Skeletal muscle cell (primary cell): ENCODE results near the gene CHRNB2.

Experiments used
- DNase-seq: peaks from one replicate; pipeline ENCODE4 v3.0.0-alpha.2; 2010; ENCODE audit warnings: low read depth
- H3K4me3 ChIP-seq: 2 replicates; pipeline ENCODE4 v1.5.1; 2011; ENCODE audit warnings: low read depth, mild to moderate bottlenecking, control low read depth, low read length, moderate library complexity

The CHRNB2 gene

DNA sequence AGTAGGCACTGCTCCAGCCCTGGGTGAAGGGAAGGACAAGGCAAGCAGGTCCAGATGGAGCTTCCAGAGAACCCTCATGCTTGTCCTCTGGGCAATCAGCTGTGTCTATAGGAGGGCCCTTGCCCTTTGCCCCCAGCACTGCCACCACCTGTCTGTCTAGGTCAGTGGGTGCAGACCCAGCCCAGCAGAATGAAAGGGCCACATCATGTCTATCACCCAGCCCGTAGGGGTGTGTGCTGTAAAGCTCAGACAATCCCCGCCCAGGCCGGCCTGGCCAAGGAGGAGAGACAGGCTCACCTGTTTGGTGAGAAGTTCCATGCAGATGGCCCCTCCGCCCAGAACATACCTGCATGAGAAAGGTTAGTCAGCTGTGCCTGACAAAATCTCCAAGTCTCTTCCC is 16.1 kb upstream of the CHRNB2 start:
- no peak for DNase-seq
- H3K4me3 ChIP-seq, result no peak overlapping the region

DNA sequence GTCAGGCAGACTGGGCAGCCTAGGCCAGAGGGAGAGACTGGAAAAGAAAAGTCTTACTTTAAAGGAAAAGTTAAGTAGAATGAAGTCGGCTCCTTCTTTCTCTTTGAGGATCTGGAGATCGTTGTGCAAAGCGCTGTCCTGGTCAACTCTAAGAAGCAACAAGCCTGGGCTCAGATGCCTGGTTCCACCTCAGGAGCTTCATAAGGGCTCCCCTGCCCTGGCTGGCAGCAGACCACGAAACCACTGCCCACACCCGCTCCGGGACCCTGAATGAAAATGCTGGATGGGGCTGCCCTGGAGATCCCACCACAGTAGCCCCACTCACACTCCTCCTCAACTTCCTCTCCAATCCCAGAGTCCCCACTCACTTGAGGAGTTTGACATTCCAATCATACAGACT is 15.5 kb upstream of the CHRNB2 start:
- no peak for DNase-seq
- no peak overlapping the region for H3K4me3 ChIP-seq

- H3K4me3 ChIP-seq, result no peak overlapping the region
- no peak for DNase-seq
Observed at GRCh38 chr1:154553056-154554030, 14.2 kb upstream of the CHRNB2 start.

DNA sequence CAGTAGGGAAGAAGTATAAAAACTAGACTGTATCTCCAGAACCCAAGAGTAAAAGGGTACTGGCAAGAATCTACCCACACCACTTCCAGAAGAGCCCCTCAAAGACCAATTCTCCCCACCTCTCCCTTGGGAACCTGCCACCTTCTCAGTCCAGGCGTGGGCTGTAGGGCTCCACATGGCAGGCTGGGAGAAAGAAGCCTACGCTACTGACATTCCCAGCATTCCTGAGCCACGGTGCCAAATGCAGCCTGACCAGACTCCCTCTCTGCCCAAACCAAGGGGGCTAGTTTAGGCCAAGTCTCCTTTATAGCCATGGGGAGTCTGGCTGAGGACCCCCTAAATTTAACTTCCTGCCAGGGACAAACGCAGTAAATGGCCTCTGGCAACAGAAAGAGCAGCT is 11.2 kb upstream of the CHRNB2 start:
- no peak for DNase-seq
- peak overlapping the region; percentile 85 for H3K4me3 ChIP-seq

GRCh38 chr1:154557248-154557938 is 10.2 kb upstream of the CHRNB2 start:
- peak overlapping the region; percentile 85 for H3K4me3 ChIP-seq
- DNase-seq, result no peak

DNA sequence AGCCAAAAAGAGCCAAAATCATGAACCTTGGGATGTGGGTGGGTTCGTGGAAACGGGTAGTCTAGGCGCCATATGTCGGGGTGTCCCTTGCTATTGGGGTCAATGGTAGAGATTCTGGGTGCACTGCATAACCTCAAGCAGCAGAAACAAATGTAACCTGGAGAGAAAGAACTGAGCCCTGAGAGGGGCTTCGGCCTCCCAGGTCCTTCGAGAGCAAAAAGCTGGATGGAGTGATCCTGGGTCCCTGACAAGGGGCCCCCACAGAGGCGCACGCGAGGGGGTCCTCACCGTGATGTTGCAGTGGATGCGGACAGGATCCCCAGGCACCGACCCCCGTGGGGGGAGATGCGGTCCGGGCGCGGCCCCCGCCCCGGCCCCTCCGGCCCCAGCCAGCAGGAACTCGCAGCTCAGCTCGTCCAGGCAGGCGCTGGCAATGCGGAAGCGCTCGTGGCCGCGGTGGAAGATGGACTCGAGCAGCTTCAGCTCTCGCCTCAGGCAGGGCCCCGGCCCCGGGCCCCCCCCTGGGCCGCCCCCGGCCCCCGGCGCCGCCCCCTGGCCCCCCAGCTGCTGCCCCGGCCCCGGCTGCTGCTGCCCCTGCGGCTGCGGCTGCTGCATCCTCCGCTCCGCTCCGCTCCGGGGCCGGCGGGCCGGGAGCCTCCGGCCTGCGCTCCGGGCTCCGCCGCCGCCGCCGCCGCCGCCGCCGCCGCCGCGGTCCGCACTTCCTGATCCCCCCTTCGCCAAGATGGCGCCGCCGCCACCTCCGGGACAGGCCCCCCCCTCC is 9.4 kb upstream of the CHRNB2 start, which contains the start of gene UBE2Q1:
Gene UBE2Q1, minus strand, starts transcription at position 724 of the 781 bp plus-strand sequence. Its CDS starts 109 bp downstream, at position 615.
- no peak for DNase-seq
- peak within 1 kb of the TSS; percentile 85 for H3K4me3 ChIP-seq

DNA sequence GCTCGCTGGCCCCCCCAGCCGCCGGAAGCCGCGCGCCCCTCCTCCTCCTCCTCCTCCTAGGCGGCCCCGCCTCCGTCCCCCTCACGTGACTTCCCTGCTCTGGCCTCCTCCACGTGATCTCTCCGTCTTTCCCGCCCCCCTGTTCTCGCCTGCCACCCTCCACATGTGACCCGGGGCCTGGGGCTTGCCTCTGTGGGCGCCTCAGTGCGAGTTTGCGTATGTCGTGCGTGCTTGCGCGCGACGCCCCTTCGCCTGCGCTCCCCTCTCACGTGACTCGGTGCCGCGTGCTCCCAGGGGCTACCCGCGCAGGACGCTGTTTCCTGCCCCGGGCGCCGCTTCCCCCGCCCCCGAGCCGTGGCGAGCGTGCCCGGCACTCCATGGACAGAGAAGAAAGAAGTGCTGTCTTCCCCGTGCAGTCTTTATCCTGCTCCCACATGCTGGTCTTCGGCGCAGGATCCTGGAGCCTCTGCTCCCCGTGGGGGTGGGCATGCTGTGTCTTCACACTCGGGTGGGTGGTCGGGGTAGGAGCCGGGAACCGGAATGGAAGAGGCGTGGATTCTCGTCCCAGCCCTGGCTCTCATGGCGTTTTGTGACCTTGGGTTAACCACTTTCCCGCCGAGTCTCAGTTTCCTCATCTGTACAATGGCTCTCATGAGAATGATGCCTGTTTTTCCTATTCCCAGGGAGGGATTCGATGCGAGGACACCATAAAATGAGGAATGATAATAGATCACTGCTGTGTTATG is 8.7 kb upstream of the CHRNB2 start:
- H3K4me3 ChIP-seq, result peak overlapping the region; percentile 85
- peak; percentile 97 for DNase-seq

GRCh38 chr1:154559466-154560044 is 8.0 kb upstream of the CHRNB2 start:
- DNase-seq, result peak; percentile 64
- peak overlapping the region; percentile 85 for H3K4me3 ChIP-seq

DNA sequence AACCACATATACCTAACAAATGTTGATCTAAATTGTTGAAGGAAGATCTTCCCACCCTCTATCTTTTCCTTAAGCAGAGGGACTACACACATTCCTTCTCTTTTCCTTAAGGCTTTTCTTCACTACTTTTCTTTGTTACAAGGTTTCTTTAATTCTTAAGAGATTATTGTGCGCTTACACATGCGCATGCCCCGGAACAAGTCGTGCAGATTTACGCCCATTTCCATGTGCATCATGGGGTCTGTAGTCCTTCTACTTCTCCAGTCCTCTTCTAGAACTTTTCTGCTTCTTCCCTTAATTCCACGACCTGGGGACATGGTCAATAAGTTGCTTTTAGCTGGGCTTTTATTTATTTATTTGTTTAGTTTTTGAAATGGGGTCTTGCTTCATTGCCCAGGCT is 1.7 kb upstream of the CHRNB2 start:
- no peak for DNase-seq
- no peak overlapping the region for H3K4me3 ChIP-seq

GRCh38 chr1:154568157-154568815 is 708 bp downstream of the CHRNB2 start:
- H3K4me3 ChIP-seq, result peak overlapping the region; percentile 31
- DNase-seq, result no peak

GRCh38 chr1:154571244-154571963 is 3.8 kb downstream of the CHRNB2 start:
- H3K4me3 ChIP-seq, result no peak overlapping the region
- no peak for DNase-seq

- DNase-seq, result no peak
- no peak overlapping the region for H3K4me3 ChIP-seq
Observed at GRCh38 chr1:154571964-154572288, 4.3 kb downstream of the CHRNB2 start.

- DNase-seq, result no peak
- no peak overlapping the region for H3K4me3 ChIP-seq
Observed at GRCh38 chr1:154572468-154573167, 5.0 kb downstream of the CHRNB2 start.

DNA sequence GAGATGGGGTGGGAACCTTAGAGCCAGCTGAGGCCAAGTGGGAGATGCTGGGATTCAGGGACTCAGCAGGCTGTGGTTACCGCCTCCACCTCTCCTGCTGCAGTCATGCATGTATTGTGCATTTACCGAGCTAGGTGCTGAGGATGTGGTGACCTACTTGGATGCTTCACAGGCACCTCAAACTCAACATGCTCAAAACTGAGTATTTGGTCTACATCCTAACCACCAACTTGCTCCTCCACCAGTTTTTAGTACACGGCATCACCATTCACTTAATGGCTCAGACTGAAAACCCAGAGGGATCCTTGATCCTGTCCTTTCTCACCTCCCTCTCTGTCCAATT is 5.6 kb downstream of the CHRNB2 start:
- H3K4me3 ChIP-seq, result no peak overlapping the region
- no peak for DNase-seq

DNA sequence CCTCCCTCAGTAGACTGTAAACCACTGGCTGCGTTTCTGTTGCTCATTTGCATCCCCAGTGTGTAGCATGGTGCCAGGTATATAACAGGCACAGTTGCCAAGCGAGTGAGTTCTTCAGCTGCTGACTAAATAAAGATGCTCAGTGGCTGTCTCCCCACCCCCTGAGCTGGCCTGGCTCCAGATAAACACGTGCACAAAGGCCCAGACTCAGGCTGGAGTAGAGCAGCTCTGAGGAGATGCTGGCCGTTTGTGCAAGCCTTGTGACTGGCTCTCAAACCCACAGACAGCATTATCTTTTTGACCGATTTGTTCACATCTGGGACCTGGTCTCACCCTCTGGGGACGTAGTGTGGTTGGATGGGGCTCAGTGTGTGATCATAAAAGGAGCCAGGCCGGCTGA is 7.1 kb downstream of the CHRNB2 start:
- no peak for DNase-seq
- H3K4me3 ChIP-seq, result no peak overlapping the region

- no peak overlapping the region for H3K4me3 ChIP-seq
- DNase-seq, result no peak
Observed at GRCh38 chr1:154575147-154575927, 7.8 kb downstream of the CHRNB2 start.
